C4-2B (cell line): ENCODE measurements around the gene MVB12B.

Experiments
- H3K27ac ChIP-seq: fragments of 450-650 bp; 2 replicates; pipeline ENCODE4 v1.5.1; 2017
- ZFX ChIP-seq: fragments of 450-650 bp; IDR thresholded peaks from 2 replicates; pipeline ENCODE4 v1.6.1; 2017
- TF ChIP-seq, protein P1 (sequence below): fragments of 450-650 bp; conservative IDR thresholded peaks from 2 replicates; pipeline ENCODE4 v1.5.1; 2017; ENCODE audit warnings: mild to moderate bottlenecking

Gene MVB12B

GRCh38 chr9:126423916-126424185, 97.2 kb downstream of the MVB12B start:
- no peak for TF ChIP-seq ZFX
- TF ChIP-seq, protein P1, sequence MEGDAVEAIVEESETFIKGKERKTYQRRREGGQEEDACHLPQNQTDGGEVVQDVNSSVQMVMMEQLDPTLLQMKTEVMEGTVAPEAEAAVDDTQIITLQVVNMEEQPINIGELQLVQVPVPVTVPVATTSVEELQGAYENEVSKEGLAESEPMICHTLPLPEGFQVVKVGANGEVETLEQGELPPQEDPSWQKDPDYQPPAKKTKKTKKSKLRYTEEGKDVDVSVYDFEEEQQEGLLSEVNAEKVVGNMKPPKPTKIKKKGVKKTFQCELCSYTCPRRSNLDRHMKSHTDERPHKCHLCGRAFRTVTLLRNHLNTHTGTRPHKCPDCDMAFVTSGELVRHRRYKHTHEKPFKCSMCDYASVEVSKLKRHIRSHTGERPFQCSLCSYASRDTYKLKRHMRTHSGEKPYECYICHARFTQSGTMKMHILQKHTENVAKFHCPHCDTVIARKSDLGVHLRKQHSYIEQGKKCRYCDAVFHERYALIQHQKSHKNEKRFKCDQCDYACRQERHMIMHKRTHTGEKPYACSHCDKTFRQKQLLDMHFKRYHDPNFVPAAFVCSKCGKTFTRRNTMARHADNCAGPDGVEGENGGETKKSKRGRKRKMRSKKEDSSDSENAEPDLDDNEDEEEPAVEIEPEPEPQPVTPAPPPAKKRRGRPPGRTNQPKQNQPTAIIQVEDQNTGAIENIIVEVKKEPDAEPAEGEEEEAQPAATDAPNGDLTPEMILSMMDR, result no peak
- H3K27ac ChIP-seq, result no peak overlapping the region

DNA sequence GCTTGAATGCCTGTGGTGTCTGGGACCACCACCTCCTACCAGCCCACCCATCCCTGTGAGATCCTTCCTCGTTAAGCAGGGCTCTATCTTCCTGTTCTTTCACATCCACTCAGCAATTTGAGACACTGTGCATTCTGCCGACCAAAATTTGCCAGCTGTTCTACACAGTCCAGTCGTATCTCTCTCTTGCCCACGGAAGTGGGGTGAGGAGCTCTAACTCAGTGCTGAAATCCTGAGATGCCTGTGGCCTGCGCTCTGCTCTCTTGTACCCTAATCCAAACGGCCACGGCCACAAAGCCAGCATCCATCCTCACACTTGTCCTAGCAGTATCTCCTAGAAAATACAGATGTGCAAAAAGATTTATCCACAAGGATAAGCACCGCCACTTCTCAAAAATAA, 97.9 kb downstream of the MVB12B start:
- TF ChIP-seq ZFX, result no peak
- TF ChIP-seq, protein P1, result no peak
- H3K27ac ChIP-seq, result no peak overlapping the region

DNA sequence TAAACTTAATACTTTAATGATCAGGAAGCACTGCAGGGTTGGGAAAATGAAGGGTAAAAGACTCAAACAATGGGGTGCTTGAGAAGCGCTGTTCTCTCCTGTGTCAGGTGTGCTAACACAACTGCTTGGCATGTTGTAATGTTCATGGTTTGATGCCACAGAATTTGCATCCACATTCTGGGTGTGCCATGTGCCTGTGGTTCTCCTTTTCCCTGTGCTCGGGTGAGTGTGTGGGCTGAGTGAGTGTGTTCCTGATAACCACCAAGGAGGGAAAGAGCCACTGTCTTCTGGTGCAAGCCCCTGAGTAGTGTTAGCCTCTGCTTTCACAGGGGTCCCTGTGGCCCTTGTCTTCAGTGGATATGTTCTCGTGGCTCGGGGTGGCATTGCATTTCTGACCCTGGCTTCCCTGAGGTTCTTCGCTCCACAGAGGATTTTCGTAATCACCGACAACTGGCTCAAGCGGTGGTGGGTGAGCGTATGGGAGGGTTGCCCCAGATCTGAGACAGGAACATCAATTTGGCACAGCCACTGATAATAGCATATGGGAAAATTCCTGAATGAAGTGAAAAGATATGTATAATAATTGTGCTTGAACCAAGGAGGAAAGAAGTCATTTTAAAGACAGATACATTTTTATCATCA, 102.0 kb downstream of the MVB12B start:
- no peak overlapping the region for H3K27ac ChIP-seq
- no peak for TF ChIP-seq ZFX
- TF ChIP-seq, protein P1, result no peak

DNA sequence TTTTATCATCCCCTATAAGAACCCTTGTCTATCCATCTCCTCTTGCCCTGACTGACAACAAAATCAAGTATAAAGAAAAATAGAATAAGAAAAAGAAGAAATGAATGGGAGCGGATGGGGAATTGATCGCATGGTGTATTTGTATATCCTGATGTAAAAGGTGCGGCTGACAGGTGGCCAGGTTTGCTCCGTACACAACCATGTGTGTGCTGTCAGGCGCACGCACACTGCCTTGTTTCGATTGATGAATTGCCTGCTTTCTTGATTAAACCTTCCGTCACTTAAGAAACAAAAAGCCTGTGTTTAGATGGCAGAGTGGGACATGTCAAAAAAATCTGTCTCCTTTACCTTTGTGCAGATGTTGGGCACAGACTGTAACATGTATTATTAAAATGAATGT, 102.6 kb downstream of the MVB12B start:
- H3K27ac ChIP-seq, result no peak overlapping the region
- TF ChIP-seq, protein P1, result no peak
- no peak for TF ChIP-seq ZFX

DNA sequence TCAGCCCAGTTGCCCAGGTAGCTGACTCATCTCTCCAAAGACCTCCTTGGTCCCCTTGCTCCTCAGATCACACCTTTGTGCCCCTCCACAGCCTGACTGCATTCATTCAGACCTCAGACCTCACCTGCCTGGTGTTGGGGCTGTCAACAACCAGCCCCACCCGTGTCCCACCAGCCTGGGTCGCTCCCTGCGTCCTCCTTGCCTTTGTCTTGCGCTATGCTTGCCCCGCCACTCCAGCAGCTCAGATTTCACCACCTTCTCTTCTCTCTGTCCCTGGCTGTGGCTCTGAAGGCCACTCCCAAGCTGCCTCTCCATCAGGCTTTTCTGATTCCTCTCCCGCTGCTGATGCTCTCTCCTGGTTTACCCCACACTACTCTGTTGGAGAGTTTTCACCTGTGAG, 103.5 kb downstream of the MVB12B start:
- H3K27ac ChIP-seq, result no peak overlapping the region
- TF ChIP-seq ZFX, result no peak
- TF ChIP-seq, protein P1, result no peak

DNA sequence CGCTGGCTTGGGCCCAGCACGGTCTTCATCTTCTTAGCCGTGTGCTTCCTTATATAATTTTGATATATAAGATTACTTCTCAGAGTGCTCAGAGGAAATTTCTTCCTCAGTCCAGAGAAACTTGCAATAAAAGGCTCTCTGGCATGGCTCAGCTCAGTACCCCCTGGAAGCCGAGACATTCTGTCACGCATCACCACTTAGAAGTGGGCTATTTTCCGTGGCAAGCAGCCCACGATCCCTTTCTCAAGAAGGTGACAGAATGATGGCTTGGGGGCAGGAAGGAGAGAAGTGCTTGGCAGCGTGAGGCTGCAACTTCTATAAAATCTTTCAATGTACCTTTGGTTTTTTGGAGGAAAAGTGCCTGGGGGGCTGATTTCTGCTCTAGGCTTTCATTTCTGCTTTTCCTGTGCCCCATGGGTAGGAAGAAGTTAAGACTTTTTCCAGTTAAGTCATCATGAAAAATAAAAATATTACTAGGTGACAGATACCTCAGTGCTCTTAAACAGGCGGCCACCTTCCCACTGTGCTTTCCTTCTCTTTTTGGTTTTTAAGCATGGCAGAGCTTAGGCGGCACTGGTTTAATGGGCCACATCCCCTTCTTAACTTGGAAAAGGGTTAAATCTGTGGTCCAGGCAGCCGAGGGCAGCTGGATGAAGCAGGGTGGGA, 104.6 kb downstream of the MVB12B start:
- TF ChIP-seq, protein P1, result no peak
- no peak for TF ChIP-seq ZFX
- no peak overlapping the region for H3K27ac ChIP-seq

GRCh38 chr9:126432659-126433058, 106.0 kb downstream of the MVB12B start:
- H3K27ac ChIP-seq, result no peak overlapping the region
- TF ChIP-seq, protein P1, result no peak
- TF ChIP-seq ZFX, result no peak
